ENCODE measurements around the gene SERPINA9.
"Not testable (repeated sequence)": the region's sequence is repeated elsewhere in the genome, so short reads cannot be mapped to it uniquely, and the experiment has no call there.

SERPINA9 gene

GRCh38 chr14:94476023-94476422 is at the start of gene SERPINA9:
Gene SERPINA9 (minus strand): TSS chr14:94476197. CDS start chr14:94469840, 6,357 bp downstream.
- no peak for FAIRE-seq

GRCh38 chr14:94524093-94524492 is 48.1 kb upstream of the SERPINA9 start:
- FAIRE-seq = no peak

GRCh38 chr14:94523265-94523664 is 47.3 kb upstream of the SERPINA9 start:
- no peak for FAIRE-seq

GRCh38 chr14:94522115-94522724 is 46.2 kb upstream of the SERPINA9 start:
- no peak for FAIRE-seq

- no peak for FAIRE-seq
Measured at GRCh38 chr14:94521375-94522114, 45.5 kb upstream of the SERPINA9 start.

- no peak for FAIRE-seq
Measured at GRCh38 chr14:94517641-94518257, 41.8 kb upstream of the SERPINA9 start.

- no peak for FAIRE-seq
Measured at GRCh38 chr14:94517248-94517640, 41.2 kb upstream of the SERPINA9 start.

- no peak for FAIRE-seq
Measured at GRCh38 chr14:94515856-94516255, 39.9 kb upstream of the SERPINA9 start.

- FAIRE-seq = no peak
Measured at GRCh38 chr14:94515426-94515825, 39.4 kb upstream of the SERPINA9 start.

GRCh38 chr14:94514351-94514750 is 38.4 kb upstream of the SERPINA9 start:
- FAIRE-seq = no peak

- not testable (repeated sequence) for FAIRE-seq
Measured at GRCh38 chr14:94510481-94510880, 34.5 kb upstream of the SERPINA9 start.

- no peak for FAIRE-seq
Measured at GRCh38 chr14:94509356-94509755, 33.4 kb upstream of the SERPINA9 start, which contains the start of gene SERPINA12. Gene SERPINA12 (minus strand): TSS chr14:94509469. CDS start chr14:94498397, 11,072 bp downstream.

GRCh38 chr14:94505641-94506040 is 29.6 kb upstream of the SERPINA9 start:
- FAIRE-seq = no peak

- no peak for FAIRE-seq
Measured at GRCh38 chr14:94505206-94505605, 29.2 kb upstream of the SERPINA9 start.

GRCh38 chr14:94501588-94502516 is 25.9 kb upstream of the SERPINA9 start:
- no peak for FAIRE-seq

- FAIRE-seq = no peak
Measured at GRCh38 chr14:94500264-94500663, 24.3 kb upstream of the SERPINA9 start.

- no peak for FAIRE-seq
Measured at GRCh38 chr14:94499673-94500072, 23.7 kb upstream of the SERPINA9 start.

- no peak for FAIRE-seq
Measured at GRCh38 chr14:94498215-94498614, 22.2 kb upstream of the SERPINA9 start.

- no peak for FAIRE-seq
Measured at GRCh38 chr14:94494085-94494484, 18.1 kb upstream of the SERPINA9 start.

- no peak for FAIRE-seq
Measured at GRCh38 chr14:94491511-94491910, 15.5 kb upstream of the SERPINA9 start.

GRCh38 chr14:94489336-94489735 is 13.3 kb upstream of the SERPINA9 start:
- FAIRE-seq = no peak

GRCh38 chr14:94486883-94487282 is 10.9 kb upstream of the SERPINA9 start:
- no peak for FAIRE-seq
